ENCODE measurements around the gene MRPS24. TPM values are rescaled to one million over a fixed set of nuclear protein-coding genes. Genes with fewer than 3 reads are reported as not detected.
"Not testable (repeated sequence)": the region's sequence is repeated elsewhere in the genome, so short reads cannot be mapped to it uniquely, and the experiment has no call there.

MRPS24 gene
- polyA plus RNA-seq (2012; ENCODE audit: low read depth, missing spikeins), result 101 TPM

GRCh38 chr7:43869006-43869866 is at the start of gene MRPS24:
Gene MRPS24, minus strand, starts transcription at chr7:43869517. Its CDS starts 22 bp downstream, at chr7:43869495.
- FAIRE-seq (peak; percentile 97), DNase-seq (ENCODE audit: insufficient read length, low spot score) (peak; percentile 94)
- TF ChIP-seq POLR2A (IDR thresholded peaks at IDR 0.05; ENCODE audit: low read depth, low read length), result peak; percentile 86
- TF ChIP-seq SPI1 (IDR thresholded peaks at IDR 0.05; ENCODE audit: low read depth, low read length), result peak; percentile 71
- TF ChIP-seq POU2F2 (IDR thresholded peaks at IDR 0.05; ENCODE audit: low read depth, low read length), result peak; percentile 58
- TF ChIP-seq TAF1 (IDR thresholded peaks at IDR 0.05; ENCODE audit: low read depth, low read length), result peak; percentile 96
- peak; percentile 89 for TF ChIP-seq POLR2AphosphoS5 (IDR thresholded peaks at IDR 0.05; ENCODE audit: low read depth, low read length)
- no peak for TF ChIP-seq PAX5 (IDR thresholded peaks at IDR 0.05; ENCODE audit: insufficient read depth, low read length, severe bottlenecking)

GRCh38 chr7:43915907-43916306 is 46.6 kb upstream of the MRPS24 start:
- DNase-seq (ENCODE audit: insufficient read length, low spot score), result no peak
- TF ChIP-seq POU2F2 (IDR thresholded peaks at IDR 0.05; ENCODE audit: low read depth, low read length) (no peak), POLR2AphosphoS5 (IDR thresholded peaks at IDR 0.05; ENCODE audit: low read depth, low read length) (no peak), SPI1 (IDR thresholded peaks at IDR 0.05; ENCODE audit: low read depth, low read length) (no peak), POLR2A (IDR thresholded peaks at IDR 0.05; ENCODE audit: low read depth, low read length) (no peak), TAF1 (IDR thresholded peaks at IDR 0.05; ENCODE audit: low read depth, low read length) (no peak), PAX5 (IDR thresholded peaks at IDR 0.05; ENCODE audit: insufficient read depth, low read length, severe bottlenecking) (no peak)
- FAIRE-seq, result no peak

GRCh38 chr7:43914795-43915194 is 45.5 kb upstream of the MRPS24 start:
- DNase-seq (ENCODE audit: insufficient read length, low spot score) (no peak), FAIRE-seq (no peak)
- TF ChIP-seq POLR2A (IDR thresholded peaks at IDR 0.05; ENCODE audit: low read depth, low read length) (no peak), PAX5 (IDR thresholded peaks at IDR 0.05; ENCODE audit: insufficient read depth, low read length, severe bottlenecking) (no peak)

GRCh38 chr7:43906331-43907010 is 37.2 kb upstream of the MRPS24 start, which contains the start of gene URGCP:
Gene URGCP, minus strand, starts transcription at chr7:43906596. Its CDS starts 21 bp downstream, at chr7:43906575.
- DNase-seq (ENCODE audit: insufficient read length, low spot score), result peak; percentile 86
- peak; percentile 80 for FAIRE-seq
- TF ChIP-seq SPI1 (IDR thresholded peaks at IDR 0.05; ENCODE audit: low read depth, low read length) (no peak), TAF1 (IDR thresholded peaks at IDR 0.05; ENCODE audit: low read depth, low read length) (no peak), POU2F2 (IDR thresholded peaks at IDR 0.05; ENCODE audit: low read depth, low read length) (no peak), POLR2AphosphoS5 (IDR thresholded peaks at IDR 0.05; ENCODE audit: low read depth, low read length) (no peak), PAX5 (IDR thresholded peaks at IDR 0.05; ENCODE audit: insufficient read depth, low read length, severe bottlenecking) (no peak), POLR2A (IDR thresholded peaks at IDR 0.05; ENCODE audit: low read depth, low read length) (no peak)

- no peak for FAIRE-seq
- peak; percentile 47 for DNase-seq (ENCODE audit: insufficient read length, low spot score)
- TF ChIP-seq POLR2A (IDR thresholded peaks at IDR 0.05; ENCODE audit: low read depth, low read length) (no peak), TAF1 (IDR thresholded peaks at IDR 0.05; ENCODE audit: low read depth, low read length) (no peak), POLR2AphosphoS5 (IDR thresholded peaks at IDR 0.05; ENCODE audit: low read depth, low read length) (no peak), SPI1 (IDR thresholded peaks at IDR 0.05; ENCODE audit: low read depth, low read length) (no peak), PAX5 (IDR thresholded peaks at IDR 0.05; ENCODE audit: insufficient read depth, low read length, severe bottlenecking) (no peak), POU2F2 (IDR thresholded peaks at IDR 0.05; ENCODE audit: low read depth, low read length) (no peak)
These were observed 36.6 kb upstream of the MRPS24 start for GRCh38 chr7:43905956-43906330.

- DNase-seq (ENCODE audit: insufficient read length, low spot score), result no peak
- no peak for FAIRE-seq
- TF ChIP-seq POLR2AphosphoS5 (IDR thresholded peaks at IDR 0.05; ENCODE audit: low read depth, low read length) (no peak), PAX5 (IDR thresholded peaks at IDR 0.05; ENCODE audit: insufficient read depth, low read length, severe bottlenecking) (no peak), TAF1 (IDR thresholded peaks at IDR 0.05; ENCODE audit: low read depth, low read length) (no peak), SPI1 (IDR thresholded peaks at IDR 0.05; ENCODE audit: low read depth, low read length) (no peak), POLR2A (IDR thresholded peaks at IDR 0.05; ENCODE audit: low read depth, low read length) (no peak), POU2F2 (IDR thresholded peaks at IDR 0.05; ENCODE audit: low read depth, low read length) (no peak)
These were observed 36.1 kb upstream of the MRPS24 start for GRCh38 chr7:43905209-43905946.

GRCh38 chr7:43904533-43905208 is 35.4 kb upstream of the MRPS24 start:
- no peak for DNase-seq (ENCODE audit: insufficient read length, low spot score)

GRCh38 chr7:43902542-43903054 is 33.3 kb upstream of the MRPS24 start:
- no peak for FAIRE-seq
- TF ChIP-seq PAX5 (IDR thresholded peaks at IDR 0.05; ENCODE audit: insufficient read depth, low read length, severe bottlenecking) (no peak), POLR2AphosphoS5 (IDR thresholded peaks at IDR 0.05; ENCODE audit: low read depth, low read length) (no peak), SPI1 (IDR thresholded peaks at IDR 0.05; ENCODE audit: low read depth, low read length) (no peak), POLR2A (IDR thresholded peaks at IDR 0.05; ENCODE audit: low read depth, low read length) (no peak), POU2F2 (IDR thresholded peaks at IDR 0.05; ENCODE audit: low read depth, low read length) (no peak)
- no peak for DNase-seq (ENCODE audit: insufficient read length, low spot score)

More at GRCh38 chr7:43904533-43905208, 35.4 kb upstream of the MRPS24 start:
- TF ChIP-seq POLR2A (IDR thresholded peaks at IDR 0.05; ENCODE audit: low read depth, low read length) (no peak), TAF1 (IDR thresholded peaks at IDR 0.05; ENCODE audit: low read depth, low read length) (no peak), PAX5 (IDR thresholded peaks at IDR 0.05; ENCODE audit: insufficient read depth, low read length, severe bottlenecking) (no peak), POLR2AphosphoS5 (IDR thresholded peaks at IDR 0.05; ENCODE audit: low read depth, low read length) (no peak), SPI1 (IDR thresholded peaks at IDR 0.05; ENCODE audit: low read depth, low read length) (no peak), POU2F2 (IDR thresholded peaks at IDR 0.05; ENCODE audit: low read depth, low read length) (no peak)
- FAIRE-seq, result no peak

- DNase-seq (ENCODE audit: insufficient read length, low spot score); FAIRE-seq: not testable (repeated sequence)
These were observed 29.3 kb upstream of the MRPS24 start for GRCh38 chr7:43898571-43898970.
